ENCODE measurements around the gene TP53AIP1.

DNA sequence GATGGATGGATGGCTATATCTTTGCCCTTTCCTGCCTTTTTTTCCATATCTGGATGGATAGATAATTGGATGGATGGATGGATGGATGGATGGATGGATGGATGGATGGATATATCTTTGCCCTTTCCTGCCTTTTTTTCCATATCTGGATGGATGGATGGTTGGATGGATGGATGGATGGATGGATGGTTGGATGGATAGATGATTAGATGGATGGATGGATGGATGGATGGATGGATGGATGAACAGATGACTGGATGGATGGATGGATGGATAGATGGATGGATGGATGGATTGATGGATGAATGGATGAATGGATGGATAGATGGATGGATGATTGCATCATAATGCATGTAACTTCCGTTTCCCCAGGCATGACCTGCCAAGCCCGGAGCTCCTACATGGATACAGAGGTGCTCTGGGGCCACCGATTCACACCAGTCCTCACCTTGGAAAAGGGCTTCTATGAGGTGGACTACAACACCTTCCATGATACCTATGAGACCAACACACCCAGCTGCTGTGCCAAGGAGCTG, 26.6 kb downstream of the TP53AIP1 start:
- TF ChIP-seq, protein P1, sequence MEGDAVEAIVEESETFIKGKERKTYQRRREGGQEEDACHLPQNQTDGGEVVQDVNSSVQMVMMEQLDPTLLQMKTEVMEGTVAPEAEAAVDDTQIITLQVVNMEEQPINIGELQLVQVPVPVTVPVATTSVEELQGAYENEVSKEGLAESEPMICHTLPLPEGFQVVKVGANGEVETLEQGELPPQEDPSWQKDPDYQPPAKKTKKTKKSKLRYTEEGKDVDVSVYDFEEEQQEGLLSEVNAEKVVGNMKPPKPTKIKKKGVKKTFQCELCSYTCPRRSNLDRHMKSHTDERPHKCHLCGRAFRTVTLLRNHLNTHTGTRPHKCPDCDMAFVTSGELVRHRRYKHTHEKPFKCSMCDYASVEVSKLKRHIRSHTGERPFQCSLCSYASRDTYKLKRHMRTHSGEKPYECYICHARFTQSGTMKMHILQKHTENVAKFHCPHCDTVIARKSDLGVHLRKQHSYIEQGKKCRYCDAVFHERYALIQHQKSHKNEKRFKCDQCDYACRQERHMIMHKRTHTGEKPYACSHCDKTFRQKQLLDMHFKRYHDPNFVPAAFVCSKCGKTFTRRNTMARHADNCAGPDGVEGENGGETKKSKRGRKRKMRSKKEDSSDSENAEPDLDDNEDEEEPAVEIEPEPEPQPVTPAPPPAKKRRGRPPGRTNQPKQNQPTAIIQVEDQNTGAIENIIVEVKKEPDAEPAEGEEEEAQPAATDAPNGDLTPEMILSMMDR (IDR thresholded peaks at IDR 0.05): no peak
- TF ChIP-seq POLR2A (IDR thresholded peaks at IDR 0.05): no peak

Measured in uterus (tissue), 2 donors.